ENCODE results near the gene TMEM54.

DNA sequence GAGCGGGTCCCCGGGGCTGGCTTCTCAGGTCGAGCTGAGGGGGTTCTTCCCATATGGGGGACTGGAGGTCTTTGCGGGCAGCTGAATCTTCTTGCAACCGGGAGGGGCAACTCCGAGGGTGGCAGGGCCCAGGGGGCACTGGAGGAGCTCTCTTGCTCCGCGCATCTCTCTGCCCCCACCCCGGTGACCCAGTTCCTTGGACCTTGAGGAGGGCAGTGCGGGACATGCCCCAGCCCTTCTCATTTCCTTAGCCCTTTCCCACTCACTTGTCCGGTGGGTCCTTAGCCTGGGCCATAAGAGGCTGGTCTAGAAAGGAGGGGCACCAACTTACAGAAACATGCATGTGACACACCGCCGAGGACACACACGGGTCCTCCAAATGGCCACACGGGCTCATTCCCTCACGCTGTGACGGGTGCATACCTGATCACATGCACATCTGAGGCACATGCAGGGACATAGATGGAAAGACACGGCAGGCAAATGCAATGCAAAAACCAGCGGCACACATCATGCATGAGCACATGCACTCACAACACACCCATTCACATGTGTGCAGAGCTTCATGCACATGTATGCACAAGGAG lies 14.3 kb downstream of the TMEM54 start:
- TF ChIP-seq FOXA1 (IDR thresholded peaks at IDR 0.05) (no peak), L3MBTL2 (conservative IDR thresholded peaks at IDR 0.05) (no peak), LEF1 (IDR thresholded peaks at IDR 0.05; ENCODE audit: borderline replicate concordance) (no peak), SP1 (IDR thresholded peaks at IDR 0.05) (no peak), BHLHE40 (IDR thresholded peaks at IDR 0.05; ENCODE audit: borderline replicate concordance) (no peak), FOXM1 (IDR thresholded peaks at IDR 0.05; ENCODE audit: borderline replicate concordance) (no peak), NFRKB (IDR thresholded peaks at IDR 0.05) (no peak), SUZ12 (IDR thresholded peaks at IDR 0.05) (no peak), FOXK2 (IDR thresholded peaks at IDR 0.05) (no peak), TARDBP (IDR thresholded peaks at IDR 0.05) (no peak), ELF4 (IDR thresholded peaks at IDR 0.05) (no peak), ZNF384 (IDR thresholded peaks at IDR 0.05) (no peak), ARNT (IDR thresholded peaks at IDR 0.05) (no peak)
- TF ChIP-seq, protein P1, sequence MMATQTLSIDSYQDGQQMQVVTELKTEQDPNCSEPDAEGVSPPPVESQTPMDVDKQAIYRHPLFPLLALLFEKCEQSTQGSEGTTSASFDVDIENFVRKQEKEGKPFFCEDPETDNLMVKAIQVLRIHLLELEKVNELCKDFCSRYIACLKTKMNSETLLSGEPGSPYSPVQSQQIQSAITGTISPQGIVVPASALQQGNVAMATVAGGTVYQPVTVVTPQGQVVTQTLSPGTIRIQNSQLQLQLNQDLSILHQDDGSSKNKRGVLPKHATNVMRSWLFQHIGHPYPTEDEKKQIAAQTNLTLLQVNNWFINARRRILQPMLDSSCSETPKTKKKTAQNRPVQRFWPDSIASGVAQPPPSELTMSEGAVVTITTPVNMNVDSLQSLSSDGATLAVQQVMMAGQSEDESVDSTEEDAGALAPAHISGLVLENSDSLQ (IDR thresholded peaks at IDR 0.05): no peak
